ENCODE data around the gene TXNL4A.
"Not testable (repeated sequence)": the region's sequence is repeated elsewhere in the genome, so short reads cannot be mapped to it uniquely, and the experiment has no call there.

DNA sequence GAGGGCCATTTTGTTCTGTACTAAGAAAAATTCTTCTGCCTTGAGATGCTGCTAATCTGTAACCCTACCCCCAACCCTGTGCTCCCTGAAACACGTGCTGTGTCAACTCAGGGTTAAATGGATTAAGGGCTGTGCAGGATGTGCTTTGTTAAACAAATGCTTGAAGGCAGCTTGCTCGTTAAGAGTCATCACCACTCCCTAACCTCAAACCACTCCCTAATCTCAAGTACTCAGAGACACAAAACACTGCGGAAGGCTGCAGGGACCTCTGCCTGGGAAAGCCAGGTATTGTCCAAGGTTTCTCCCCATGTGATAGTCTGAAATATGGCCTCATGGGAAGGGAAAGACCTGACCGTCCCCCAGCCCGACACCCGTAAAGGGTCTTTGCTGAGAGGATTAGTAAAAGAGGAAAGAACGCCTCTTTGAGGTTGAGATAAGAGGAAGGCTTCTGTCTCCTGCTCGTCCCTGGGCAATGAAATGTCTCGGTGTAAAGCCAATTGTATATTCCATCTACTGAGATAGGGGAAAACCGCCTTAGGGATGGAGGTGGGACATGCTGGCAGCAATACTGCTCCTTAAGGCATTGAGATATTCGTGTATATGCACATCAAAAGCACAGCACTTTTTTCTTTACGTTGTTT, 28.1 kb downstream of the TXNL4A start:
- TF ChIP-seq, protein P1, sequence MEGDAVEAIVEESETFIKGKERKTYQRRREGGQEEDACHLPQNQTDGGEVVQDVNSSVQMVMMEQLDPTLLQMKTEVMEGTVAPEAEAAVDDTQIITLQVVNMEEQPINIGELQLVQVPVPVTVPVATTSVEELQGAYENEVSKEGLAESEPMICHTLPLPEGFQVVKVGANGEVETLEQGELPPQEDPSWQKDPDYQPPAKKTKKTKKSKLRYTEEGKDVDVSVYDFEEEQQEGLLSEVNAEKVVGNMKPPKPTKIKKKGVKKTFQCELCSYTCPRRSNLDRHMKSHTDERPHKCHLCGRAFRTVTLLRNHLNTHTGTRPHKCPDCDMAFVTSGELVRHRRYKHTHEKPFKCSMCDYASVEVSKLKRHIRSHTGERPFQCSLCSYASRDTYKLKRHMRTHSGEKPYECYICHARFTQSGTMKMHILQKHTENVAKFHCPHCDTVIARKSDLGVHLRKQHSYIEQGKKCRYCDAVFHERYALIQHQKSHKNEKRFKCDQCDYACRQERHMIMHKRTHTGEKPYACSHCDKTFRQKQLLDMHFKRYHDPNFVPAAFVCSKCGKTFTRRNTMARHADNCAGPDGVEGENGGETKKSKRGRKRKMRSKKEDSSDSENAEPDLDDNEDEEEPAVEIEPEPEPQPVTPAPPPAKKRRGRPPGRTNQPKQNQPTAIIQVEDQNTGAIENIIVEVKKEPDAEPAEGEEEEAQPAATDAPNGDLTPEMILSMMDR (IDR thresholded peaks at IDR 0.05) = not testable (repeated sequence)
- not testable (repeated sequence) for TF ChIP-seq POLR2A (IDR thresholded peaks at IDR 0.05)

Data from ovary (tissue), 3 donors.